Measurements from ENCODE around the gene FBRSL1.

FBRSL1 gene

DNA sequence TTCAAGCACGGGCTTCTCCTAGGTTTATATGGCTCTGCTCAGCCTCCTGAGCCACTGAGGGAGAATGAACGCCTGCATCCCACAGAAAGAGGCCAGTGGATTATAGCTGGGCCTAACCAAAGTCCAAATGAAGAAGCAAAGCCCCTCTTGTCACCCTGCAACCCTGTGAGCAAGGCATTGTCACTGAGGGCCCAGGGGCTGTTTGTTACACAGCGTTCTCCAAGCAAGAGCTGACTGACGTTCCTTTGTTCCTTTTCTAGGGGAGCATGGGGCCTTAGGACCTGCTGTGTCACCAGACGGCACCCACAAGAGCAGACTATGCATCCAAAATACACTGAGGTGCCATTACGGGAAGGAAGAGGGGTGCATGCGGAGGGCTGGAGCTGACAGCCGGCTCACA, 4.3 kb upstream of the FBRSL1 start:
- TF ChIP-seq POLR2AphosphoS5 (IDR thresholded peaks at IDR 0.05; ENCODE audit: low read depth, low read length): no peak
- no peak for TF ChIP-seq SIN3A (IDR thresholded peaks at IDR 0.05; ENCODE audit: borderline replicate concordance, insufficient read depth, low read length)
- no peak for TF ChIP-seq REST (IDR thresholded peaks at IDR 0.05; ENCODE audit: insufficient read depth in 1 of 2, low read depth in 2 of 2, low read length in 2 of 2)
- TF ChIP-seq FOXP2 (optimal IDR thresholded peaks at IDR 0.05; ENCODE audit: borderline replicate concordance, extremely low read depth, extremely low read length, insufficient read depth): no peak

DNA sequence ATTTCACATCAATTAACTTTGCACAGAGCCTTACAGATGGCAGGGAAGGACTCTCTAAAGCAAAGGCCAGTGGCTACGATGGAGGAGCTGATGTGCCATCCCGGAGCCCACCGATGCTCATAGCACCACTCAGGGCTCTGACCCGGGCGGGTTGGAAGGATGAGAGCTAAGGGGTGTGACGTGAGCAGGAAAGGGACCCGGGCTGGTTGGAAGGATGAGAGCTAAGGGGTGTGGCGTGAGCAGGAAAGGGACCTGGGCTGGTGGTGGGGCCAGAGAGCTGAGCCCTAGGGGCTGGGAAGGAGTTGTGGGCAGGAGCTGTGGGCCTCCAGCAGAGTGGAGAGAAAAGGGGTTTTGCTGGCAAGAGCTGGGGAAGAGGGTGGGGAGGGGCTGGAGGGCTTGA, 3.8 kb upstream of the FBRSL1 start:
- TF ChIP-seq POLR2AphosphoS5 (IDR thresholded peaks at IDR 0.05; ENCODE audit: low read depth, low read length) (no peak), SIN3A (IDR thresholded peaks at IDR 0.05; ENCODE audit: borderline replicate concordance, insufficient read depth, low read length) (no peak), TAF1 (IDR thresholded peaks at IDR 0.05; ENCODE audit: borderline replicate concordance, insufficient read depth, low read length) (no peak), REST (IDR thresholded peaks at IDR 0.05; ENCODE audit: insufficient read depth in 1 of 2, low read depth in 2 of 2, low read length in 2 of 2) (no peak), FOXP2 (optimal IDR thresholded peaks at IDR 0.05; ENCODE audit: borderline replicate concordance, extremely low read depth, extremely low read length, insufficient read depth) (no peak)

- TF ChIP-seq REST (IDR thresholded peaks at IDR 0.05; ENCODE audit: insufficient read depth in 1 of 2, low read depth in 2 of 2, low read length in 2 of 2): no peak
- no peak for TF ChIP-seq TAF1 (IDR thresholded peaks at IDR 0.05; ENCODE audit: borderline replicate concordance, insufficient read depth, low read length)
- TF ChIP-seq POLR2AphosphoS5 (IDR thresholded peaks at IDR 0.05; ENCODE audit: low read depth, low read length): no peak
- no peak for TF ChIP-seq SIN3A (IDR thresholded peaks at IDR 0.05; ENCODE audit: borderline replicate concordance, insufficient read depth, low read length)
- no peak for TF ChIP-seq FOXP2 (optimal IDR thresholded peaks at IDR 0.05; ENCODE audit: borderline replicate concordance, extremely low read depth, extremely low read length, insufficient read depth)
Observed at GRCh38 chr12:132486576-132486975, 3.4 kb upstream of the FBRSL1 start.

- TF ChIP-seq FOXP2 (optimal IDR thresholded peaks at IDR 0.05; ENCODE audit: borderline replicate concordance, extremely low read depth, extremely low read length, insufficient read depth): no peak
- TF ChIP-seq SIN3A (IDR thresholded peaks at IDR 0.05; ENCODE audit: borderline replicate concordance, insufficient read depth, low read length): no peak
- no peak for TF ChIP-seq TAF1 (IDR thresholded peaks at IDR 0.05; ENCODE audit: borderline replicate concordance, insufficient read depth, low read length)
- no peak for TF ChIP-seq REST (IDR thresholded peaks at IDR 0.05; ENCODE audit: insufficient read depth in 1 of 2, low read depth in 2 of 2, low read length in 2 of 2)
Observed at GRCh38 chr12:132487311-132487741, 2.6 kb upstream of the FBRSL1 start.

All from PFSK-1 (cell line).